GM18519 (cell line): ENCODE data around the gene USP19.

Experiments used
- ATAC-seq: cut with Tn5 transposase; IDR thresholded peaks from one replicate; pipeline ENCODE4 v1.9.1; 2021; ENCODE audit warnings: mild to moderate bottlenecking, moderate library complexity; ENCODE audit not compliant: unreplicated experiment, low FRiP score

USP19 gene

GRCh38 chr3:49108346-49108745 is 12.3 kb downstream of the USP19 start:
- ATAC-seq = no peak

- no peak for ATAC-seq
Measured at GRCh38 chr3:49104427-49105291, 16.0 kb downstream of the USP19 start, which contains the start of gene QARS1. QARS1 (minus strand) TSS chr3:49104757; CDS start chr3:49104733, 24 bp downstream.

- ATAC-seq = no peak
Measured at GRCh38 chr3:49104052-49104426, 16.6 kb downstream of the USP19 start.

- ATAC-seq = no peak
Measured at GRCh38 chr3:49100046-49100615, 20.5 kb downstream of the USP19 start.

- no peak for ATAC-seq
Measured at GRCh38 chr3:49098910-49099630, 21.6 kb downstream of the USP19 start.

GRCh38 chr3:49098429-49098828 is 22.2 kb downstream of the USP19 start:
- no peak for ATAC-seq

- ATAC-seq = peak; percentile 61
Measured at GRCh38 chr3:49093853-49094767, 26.5 kb downstream of the USP19 start, which contains the start of gene QRICH1. QRICH1 (minus strand) TSS chr3:49094071; CDS start chr3:49077017, 17,054 bp downstream.

GRCh38 chr3:49092938-49093852 is 27.4 kb downstream of the USP19 start:
- peak; percentile 31 for ATAC-seq

- no peak for ATAC-seq
Measured at GRCh38 chr3:49081429-49081828, 39.2 kb downstream of the USP19 start.

- ATAC-seq = no peak
Measured at GRCh38 chr3:49079270-49079669, 41.4 kb downstream of the USP19 start.

- ATAC-seq = no peak
Measured at GRCh38 chr3:49076646-49077045, 44.0 kb downstream of the USP19 start.

- no peak for ATAC-seq
Measured at GRCh38 chr3:49076116-49076515, 44.5 kb downstream of the USP19 start.
